Measurements from ENCODE around the gene SLC8B1. TPM values are rescaled to one million over a fixed set of nuclear protein-coding genes. Genes with fewer than 3 reads are reported as not detected.

The SLC8B1 gene
- total and polyA plus RNA-seq, 9 of the 15 experiments (the other 6 are each of a cell fraction or from before 2014, with no cell fraction given), result 0.86 to 34.1 (median 18.5) TPM

- CTCF ChIA-PET (ENCODE audit: low intra/inter-chr PET ratio), result interaction anchor here (0.6 kb wide), 1 partner anchor 42 kb away, joined by 3 read pairs; no protein-coding TSS in a partner anchor
- FAIRE-seq, result peak; percentile 75
- H3K4me3 ChIP-seq, result no peak overlapping the region
- DNase-seq (ENCODE audit: extremely low read depth in 1 of 4, low spot score in 3 of 4), result peak; percentile 50 to 74 (median 58)
- intact Hi-C loops (cut with micrococcal nuclease) (no loop called here), in situ Hi-C loops (cut with MboI) (no loop called here)
- POLR2A ChIA-PET, result interaction anchor here (0.8 to 2.2 kb wide), 2 partner anchors 14 to 150 kb away, joined by 3 to 5 read pairs; partner anchors contain the start of gene SDSL
- H3K36me3 ChIP-seq (ENCODE audit: control insufficient read depth, insufficient read depth, low read length), result peaks cover 46% of the 10 kb centered on the region; the same call in 2 of the 3 replicates
- no peaks in the 10 kb centered on the region for H4K20me1 ChIP-seq (replicated peaks; ENCODE audit: control insufficient read depth, insufficient read depth, low read length)
- no peaks in the 10 kb centered on the region for H3K79me2 ChIP-seq (ENCODE audit: control insufficient read depth, insufficient read depth, low read length)
- peaks cover 13 to 16% of the 10 kb centered on the region in 2 experiments for H3K4me1 ChIP-seq (replicated peaks in 1 of 2; ENCODE audit: control insufficient read depth in 2 of 2, insufficient read depth in 2 of 2, low read length in 2 of 2)
- no peaks in the 10 kb centered on the region for H3K27me3 ChIP-seq (ENCODE audit: control insufficient read depth in 2 of 2, insufficient read depth in 2 of 2, low read length in 2 of 2)
- H3K9me3 ChIP-seq (replicated peaks; ENCODE audit: control insufficient read depth, insufficient read depth, low read depth, low read length), result no peaks in the 10 kb centered on the region
- peak overlapping the region; percentile 65 for H2AFZ ChIP-seq (ENCODE audit: low read depth, low read length)
- ATAC-seq, result peak; percentile 94
- H3K4me2 ChIP-seq (ENCODE audit: insufficient read depth, low read length), result peak overlapping the region; percentile 5; the same call in 1 of the 2 replicates
- 77% methylated on average over 12 of the region's 12 CpGs for WGBS (ENCODE audit: insufficient coverage, low coverage, missing lambda C conversion rate)
- peak overlapping the region; percentile 34; the same call in 2 of the 3 replicates for H3K27ac ChIP-seq (ENCODE audit: extremely low read depth, low read depth, low read length)
- BruUV-seq (replicated peaks), result no TSS peak
- H3K9ac ChIP-seq (ENCODE audit: insufficient read depth in 1 of 2, low read depth in 2 of 2, low read length in 2 of 2), result peak overlapping the region in 1 of 2 experiments; percentile 73; a peak in 2 of 4 replicates
- H3K9me1 ChIP-seq (ENCODE audit: control insufficient read depth, insufficient read depth, low read length), result no peaks in the 10 kb centered on the region
- TF ChIP-seq YBX1 (IDR thresholded peaks at IDR 0.05) (no peak), NFE2 (IDR thresholded peaks at IDR 0.05; ENCODE audit: low read depth) (peak; percentile 75), DPF2 (IDR thresholded peaks at IDR 0.05) (peak; percentile 61), SMARCA4 (IDR thresholded peaks at IDR 0.05) (peak; percentile 30; the same call in 1 of the 2 replicates), TRIM24 (IDR thresholded peaks at IDR 0.05) (peak; percentile 36 to 49; a peak in 1 of 4 replicates), MAZ (CRISPR knock-in tag; conservative IDR thresholded peaks at IDR 0.05 in 1 of 2, IDR thresholded peaks at IDR 0.05 in 1 of 2) (0 out of 4 replicates have a peak, but pooled peaks of 1 of the 2 experiments have one; percentile 23), LEF1 (IDR thresholded peaks at IDR 0.05) (no peak), PPARD (CRISPR knock-in tag; IDR thresholded peaks at IDR 0.05) (no peak), CEBPB (tag; IDR thresholded peaks at IDR 0.05) (peak; percentile 97), BCOR (IDR thresholded peaks at IDR 0.05) (no peak), CEBPG (CRISPR knock-in tag; IDR thresholded peaks at IDR 0.05) (peak; percentile 80), CEBPG (tag; conservative IDR thresholded peaks at IDR 0.05 in 1 of 2, IDR thresholded peaks at IDR 0.05 in 1 of 2) (peak; percentile 85 to 93), SPI1 (IDR thresholded peaks at IDR 0.05; ENCODE audit: borderline replicate concordance, low read depth, low read length) (peak; percentile 84; the same call in 1 of the 2 replicates), IRF2 (CRISPR knock-in tag; IDR thresholded peaks at IDR 0.05) (no peak), ZNF707 (CRISPR knock-in tag; conservative IDR thresholded peaks at IDR 0.05) (peak; percentile 98), TFAP4 (CRISPR knock-in tag; IDR thresholded peaks at IDR 0.05; ENCODE audit: borderline replicate concordance) (peak; percentile 27; the same call in 1 of the 2 replicates), USF2 (CRISPR knock-in tag; IDR thresholded peaks at IDR 0.05) (peak; percentile 50), JUND (IDR thresholded peaks at IDR 0.05; ENCODE audit: borderline replicate concordance, low read depth, low read length) (peak; percentile 49), JUND (tag; IDR thresholded peaks at IDR 0.05; ENCODE audit: borderline replicate concordance, low read depth, low read length) (peak; percentile 44; the same call in 1 of the 3 replicates), HNRNPLL (IDR thresholded peaks at IDR 0.05; ENCODE audit: low read depth, low read length, poor library complexity, severe bottlenecking) (no peak), BHLHE40 (IDR thresholded peaks at IDR 0.05; ENCODE audit: low read length) (peak; percentile 28; the same call in 1 of the 2 replicates), RAD51 (IDR thresholded peaks at IDR 0.05; ENCODE audit: borderline replicate concordance, low read depth) (0 out of 2 replicates have a peak, but pooled peaks have one; percentile 45)
These were observed 62.9 kb downstream of the SLC8B1 start for GRCh38 chr12:113271853-113272561.

Data from K562 (cell line).